ENCODE data around the gene CHN1.

DNA sequence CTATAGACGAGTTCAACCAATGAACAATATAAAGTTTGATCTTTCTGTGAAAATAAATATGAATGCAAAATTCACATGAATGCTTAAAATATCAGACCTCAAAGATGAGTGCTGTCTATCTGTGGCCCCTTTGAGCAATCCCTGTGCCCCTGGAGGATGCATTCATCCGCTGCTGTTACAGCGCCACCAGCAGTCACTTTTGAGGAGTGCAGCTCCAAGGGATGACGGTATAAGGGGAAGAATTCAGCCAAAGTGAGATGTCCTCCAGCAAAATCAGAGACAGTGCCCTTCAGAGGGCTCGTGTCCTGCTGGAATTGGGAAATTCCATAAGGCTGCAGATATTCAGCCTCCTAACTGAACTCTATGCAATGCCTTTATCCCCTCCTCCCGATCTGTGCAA, 229.0 kb downstream of the CHN1 start:
- TF ChIP-seq, protein P1, sequence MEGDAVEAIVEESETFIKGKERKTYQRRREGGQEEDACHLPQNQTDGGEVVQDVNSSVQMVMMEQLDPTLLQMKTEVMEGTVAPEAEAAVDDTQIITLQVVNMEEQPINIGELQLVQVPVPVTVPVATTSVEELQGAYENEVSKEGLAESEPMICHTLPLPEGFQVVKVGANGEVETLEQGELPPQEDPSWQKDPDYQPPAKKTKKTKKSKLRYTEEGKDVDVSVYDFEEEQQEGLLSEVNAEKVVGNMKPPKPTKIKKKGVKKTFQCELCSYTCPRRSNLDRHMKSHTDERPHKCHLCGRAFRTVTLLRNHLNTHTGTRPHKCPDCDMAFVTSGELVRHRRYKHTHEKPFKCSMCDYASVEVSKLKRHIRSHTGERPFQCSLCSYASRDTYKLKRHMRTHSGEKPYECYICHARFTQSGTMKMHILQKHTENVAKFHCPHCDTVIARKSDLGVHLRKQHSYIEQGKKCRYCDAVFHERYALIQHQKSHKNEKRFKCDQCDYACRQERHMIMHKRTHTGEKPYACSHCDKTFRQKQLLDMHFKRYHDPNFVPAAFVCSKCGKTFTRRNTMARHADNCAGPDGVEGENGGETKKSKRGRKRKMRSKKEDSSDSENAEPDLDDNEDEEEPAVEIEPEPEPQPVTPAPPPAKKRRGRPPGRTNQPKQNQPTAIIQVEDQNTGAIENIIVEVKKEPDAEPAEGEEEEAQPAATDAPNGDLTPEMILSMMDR (IDR thresholded peaks at IDR 0.05) = no peak
- TF ChIP-seq POLR2A (IDR thresholded peaks at IDR 0.05) = no peak
